SK-N-SH treated with all-trans-retinoic acid at 6 μM for 48 hours (cell line): ENCODE data around the gene PON2.

Source experiments
- ATAC-seq: fragments of 200-7000 bp; cut with Tn5 transposase; 3 replicates; pipeline ENCODE4 v1.9.1; 2020; ENCODE audit warnings: mild to moderate bottlenecking, moderate library complexity
- ARNTL ChIP-seq: fragments of 450-650 bp; formaldehyde crosslinking; IDR thresholded peaks from 2 replicates; pipeline ENCODE4 v1.5.0; 2020; ENCODE audit warnings: low read depth, mild to moderate bottlenecking, moderate library complexity, borderline replicate concordance
- BACH2 ChIP-seq: fragments of 250-450 bp; sonication (Bioruptor Pico); IDR thresholded peaks from 2 replicates; pipeline ENCODE4 v1.9.0; 2021; ENCODE audit warnings: mild to moderate bottlenecking, borderline replicate concordance
- CREB5 ChIP-seq: fragments of 250-450 bp; sonication (Bioruptor Pico); IDR thresholded peaks from 2 replicates; pipeline ENCODE4 v1.5.1; 2020; ENCODE audit warnings: low read depth, mild to moderate bottlenecking, moderate library complexity
- CSDC2 ChIP-seq: fragments of 250-450 bp; sonication (Bioruptor Pico); IDR thresholded peaks from 2 replicates; pipeline ENCODE4 v1.5.0; 2020; ENCODE audit warnings: mild to moderate bottlenecking, moderate library complexity
- CSRNP3 ChIP-seq: fragments of 250-450 bp; sonication (Bioruptor Pico); IDR thresholded peaks from 2 replicates; pipeline ENCODE4 v1.5.1; 2021; ENCODE audit warnings: mild to moderate bottlenecking, moderate library complexity
- ESRRG ChIP-seq: fragments of 250-450 bp; sonication (Bioruptor Pico); IDR thresholded peaks from 2 replicates; pipeline ENCODE4 v1.6.1; 2021; ENCODE audit warnings: mild to moderate bottlenecking
- GLIS3 ChIP-seq: fragments of 250-450 bp; sonication (Bioruptor Pico); IDR thresholded peaks from 2 replicates; pipeline ENCODE4 v1.5.0; 2020; ENCODE audit warnings: mild to moderate bottlenecking, moderate library complexity
- PATZ1 ChIP-seq: fragments of 250-450 bp; sonication (Bioruptor Pico); IDR thresholded peaks from 2 replicates; pipeline ENCODE4 v1.8.0; 2020; ENCODE audit warnings: mild to moderate bottlenecking, moderate library complexity, borderline replicate concordance
- POU6F1 ChIP-seq: fragments of 250-450 bp; sonication (Bioruptor Pico); IDR thresholded peaks from 2 replicates; pipeline ENCODE4 v1.8.0; 2021; ENCODE audit warnings: low read depth, mild to moderate bottlenecking, moderate library complexity, borderline replicate concordance
- RARB ChIP-seq: fragments of 250-450 bp; sonication (Bioruptor Pico); IDR thresholded peaks from 2 replicates; pipeline ENCODE4 v1.8.0; 2021; ENCODE audit warnings: mild to moderate bottlenecking, moderate library complexity
- SNAI2 ChIP-seq: fragments of 250-450 bp; sonication (Bioruptor Pico); IDR thresholded peaks from 2 replicates; pipeline ENCODE4 v1.5.0; 2020; ENCODE audit warnings: mild to moderate bottlenecking, moderate library complexity
- TCF4 ChIP-seq: fragments of 250-450 bp; sonication (Bioruptor Pico); IDR thresholded peaks from 2 replicates; pipeline ENCODE4 v1.8.0; 2021; ENCODE audit warnings: mild to moderate bottlenecking, moderate library complexity, borderline replicate concordance
- TOX ChIP-seq: fragments of 250-450 bp; sonication (Bioruptor Pico); IDR thresholded peaks from 2 replicates; pipeline ENCODE4 v1.8.0; 2021; ENCODE audit warnings: mild to moderate bottlenecking, moderate library complexity, borderline replicate concordance
- TSHZ2 ChIP-seq: fragments of 250-450 bp; sonication (Bioruptor Pico); IDR thresholded peaks from 2 replicates; pipeline ENCODE4 v1.5.0; 2020; ENCODE audit warnings: mild to moderate bottlenecking, moderate library complexity
- ZC3H10 ChIP-seq: fragments of 250-450 bp; sonication (Bioruptor Pico); IDR thresholded peaks from 2 replicates; pipeline ENCODE4 v1.5.1; 2021; ENCODE audit warnings: mild to moderate bottlenecking, moderate library complexity
- ZFP3 ChIP-seq: fragments of 250-450 bp; sonication (Bioruptor Pico); IDR thresholded peaks from 2 replicates; pipeline ENCODE4 v1.5.0; 2020; ENCODE audit warnings: mild to moderate bottlenecking, moderate library complexity
- ZFP30 ChIP-seq: fragments of 450-650 bp; formaldehyde crosslinking; IDR thresholded peaks from 2 replicates; pipeline ENCODE4 v1.5.0; 2022; ENCODE audit warnings: mild to moderate bottlenecking, moderate library complexity
- ZNF565 ChIP-seq: fragments of 450-650 bp; formaldehyde crosslinking; conservative IDR thresholded peaks from 2 replicates; pipeline ENCODE4 v1.5.0; 2020; ENCODE audit warnings: low read depth, mild to moderate bottlenecking, moderate library complexity
- ZNF70 ChIP-seq: fragments of 450-650 bp; formaldehyde crosslinking; IDR thresholded peaks from 2 replicates; pipeline ENCODE4 v1.5.0; 2020; ENCODE audit warnings: mild to moderate bottlenecking, moderate library complexity
- ZNF8 ChIP-seq: fragments of 450-650 bp; formaldehyde crosslinking; IDR thresholded peaks from 2 replicates; pipeline ENCODE4 v1.5.0; 2020; ENCODE audit warnings: mild to moderate bottlenecking, moderate library complexity

The PON2 gene

DNA sequence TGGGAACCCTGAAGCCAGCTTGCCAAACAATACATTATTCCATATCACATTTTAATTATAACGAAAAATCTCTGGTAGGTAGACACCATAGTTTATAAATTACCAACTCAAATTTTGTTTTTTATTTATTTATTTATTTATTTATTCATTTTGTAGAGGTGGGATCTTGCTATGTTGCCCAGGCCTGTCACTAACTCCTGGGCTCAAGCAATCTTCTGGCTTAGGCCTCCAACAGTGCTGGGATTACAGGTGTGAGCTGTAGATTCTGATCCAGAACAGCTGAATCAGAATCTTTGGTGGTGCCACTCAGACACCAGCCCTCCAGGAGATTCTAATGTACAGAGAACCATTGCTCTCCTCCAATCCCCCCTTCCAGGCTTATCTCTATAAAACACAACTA, 1.7 kb downstream of the PON2 start:
- ATAC-seq, result no peak
- TF ChIP-seq CSRNP3 (CRISPR knock-in tag) (no peak), ZNF8 (CRISPR knock-in tag) (no peak), SNAI2 (CRISPR knock-in tag) (no peak), GLIS3 (CRISPR knock-in tag) (no peak), TOX (CRISPR knock-in tag) (no peak), ESRRG (CRISPR knock-in tag) (no peak), ZNF70 (no peak), ZNF565 (CRISPR knock-in tag) (no peak), ARNTL (CRISPR knock-in tag) (no peak)

GRCh38 chr7:95432606-95433005, 2.2 kb downstream of the PON2 start:
- no peak for TF ChIP-seq ZFP30
- no peak for TF ChIP-seq ZFP3
- no peak for TF ChIP-seq TSHZ2 (CRISPR knock-in tag)
- TF ChIP-seq GLIS3 (CRISPR knock-in tag), result no peak
- TF ChIP-seq POU6F1 (CRISPR knock-in tag), result no peak
- TF ChIP-seq ZNF70, result no peak
- TF ChIP-seq ZNF8 (CRISPR knock-in tag), result no peak
- TF ChIP-seq PATZ1 (CRISPR knock-in tag), result no peak
- TF ChIP-seq ARNTL (CRISPR knock-in tag), result no peak
- TF ChIP-seq ZNF565 (CRISPR knock-in tag), result no peak
- no peak for TF ChIP-seq RARB (CRISPR knock-in tag)
- TF ChIP-seq CSDC2 (CRISPR knock-in tag), result no peak
- TF ChIP-seq TCF4, result no peak
- no peak for TF ChIP-seq CSRNP3 (CRISPR knock-in tag)
- TF ChIP-seq ZC3H10 (CRISPR knock-in tag), result no peak
- no peak for TF ChIP-seq BACH2 (CRISPR knock-in tag)
- TF ChIP-seq CREB5, result no peak
- TF ChIP-seq, all 23 proteins: peak for 0
- no peak for ATAC-seq

GRCh38 chr7:95430864-95431263, 4.0 kb downstream of the PON2 start:
- TF ChIP-seq ESRRG (CRISPR knock-in tag), result no peak
- TF ChIP-seq ZC3H10 (CRISPR knock-in tag), result no peak
- TF ChIP-seq GLIS3 (CRISPR knock-in tag), result no peak
- no peak for TF ChIP-seq ZFP3
- TF ChIP-seq SNAI2 (CRISPR knock-in tag), result no peak
- TF ChIP-seq ZFP30, result no peak
- no peak for TF ChIP-seq CSRNP3 (CRISPR knock-in tag)
- no peak for TF ChIP-seq ARNTL (CRISPR knock-in tag)
- ATAC-seq, result no peak
